HEK293 (cell line): ENCODE measurements around the gene HOXC10.

ENCODE experiments used
- KLF9 ChIP-seq: fragments of 450-650 bp; formaldehyde crosslinking; IDR thresholded peaks from 2 replicates; pipeline ENCODE4 v1.5.1; 2016; ENCODE audit warnings: missing biosample characterization, missing genetic modification characterization, low read depth
- ZFP41 ChIP-seq: fragments of 450-650 bp; formaldehyde crosslinking; IDR thresholded peaks from 2 replicates; pipeline ENCODE4 v1.5.1; 2016; ENCODE audit warnings: missing biosample characterization, missing genetic modification characterization, borderline replicate concordance
- ZNF404 ChIP-seq: fragments of 450-650 bp; formaldehyde crosslinking; IDR thresholded peaks from 2 replicates; pipeline ENCODE4 v1.5.1; 2017; ENCODE audit warnings: missing biosample characterization, missing genetic modification characterization
- ZSCAN30 ChIP-seq: fragments of 450-650 bp; IDR thresholded peaks from 2 replicates; pipeline ENCODE4 v1.5.1; 2018; ENCODE audit warnings: missing biosample characterization, mild to moderate bottlenecking, missing genetic modification characterization, moderate library complexity
- TF ChIP-seq, protein P1 (sequence below): fragments of 450-650 bp; formaldehyde crosslinking; IDR thresholded peaks from 2 replicates; pipeline ENCODE4 v1.5.1; 2017; ENCODE audit warnings: missing biosample characterization, missing genetic modification characterization
- TF ChIP-seq, protein P2 (sequence below): fragments of 450-650 bp; formaldehyde crosslinking; IDR thresholded peaks from 2 replicates; pipeline ENCODE4 v1.5.1; 2016; ENCODE audit warnings: missing biosample characterization, missing genetic modification characterization
- TF ChIP-seq, protein P3 (sequence below): fragments of 450-650 bp; formaldehyde crosslinking; IDR thresholded peaks from 2 replicates; pipeline ENCODE4 v1.5.1; 2016; ENCODE audit warnings: missing biosample characterization, missing genetic modification characterization
- TF ChIP-seq, protein P4 (sequence below): sonication (generic); formaldehyde crosslinking; IDR thresholded peaks from 2 replicates; pipeline ENCODE4 v1.8.1; 2022; ENCODE audit warnings: mild to moderate bottlenecking, moderate library complexity, missing genetic modification reagents

DNA sequence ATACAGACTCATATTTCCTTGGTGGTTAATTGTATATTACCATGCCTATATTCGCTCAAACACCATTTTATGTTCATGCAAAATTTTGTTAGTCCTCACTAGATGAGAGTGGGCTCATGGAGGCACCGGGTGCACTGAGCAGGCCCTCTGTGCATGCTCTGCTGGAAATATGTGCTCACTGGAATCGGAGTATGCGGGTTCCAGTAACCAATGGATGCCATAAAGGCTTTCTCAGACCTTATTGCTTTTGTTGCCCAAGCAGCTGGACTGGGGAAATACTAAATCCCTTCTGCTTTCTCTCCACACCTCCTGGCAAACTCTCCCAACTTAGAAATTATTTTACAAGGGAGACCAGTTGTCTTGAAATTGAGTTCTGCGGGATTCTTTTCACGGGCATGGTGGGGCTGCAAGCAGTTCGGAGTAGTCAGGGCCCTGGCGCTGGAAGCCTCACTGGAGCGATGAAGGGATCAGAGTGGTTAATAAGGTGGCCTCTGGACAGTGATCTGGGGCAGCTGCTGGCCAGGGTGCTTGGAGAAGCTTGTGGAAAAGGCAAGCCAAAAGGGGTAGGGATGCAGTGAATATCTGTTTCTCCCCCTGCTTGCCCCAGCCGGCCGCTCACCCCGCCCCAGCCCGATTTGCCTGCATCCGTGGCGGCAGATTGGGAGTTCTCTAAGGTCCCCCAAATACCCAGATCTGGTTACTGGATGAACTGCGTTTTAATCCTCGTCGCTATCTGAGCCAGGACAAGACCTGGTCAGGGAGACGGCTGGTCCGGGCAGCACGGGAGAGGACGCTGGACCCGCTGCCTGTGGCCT lies 35.9 kb downstream of the HOXC10 start:
- TF ChIP-seq, protein P1, sequence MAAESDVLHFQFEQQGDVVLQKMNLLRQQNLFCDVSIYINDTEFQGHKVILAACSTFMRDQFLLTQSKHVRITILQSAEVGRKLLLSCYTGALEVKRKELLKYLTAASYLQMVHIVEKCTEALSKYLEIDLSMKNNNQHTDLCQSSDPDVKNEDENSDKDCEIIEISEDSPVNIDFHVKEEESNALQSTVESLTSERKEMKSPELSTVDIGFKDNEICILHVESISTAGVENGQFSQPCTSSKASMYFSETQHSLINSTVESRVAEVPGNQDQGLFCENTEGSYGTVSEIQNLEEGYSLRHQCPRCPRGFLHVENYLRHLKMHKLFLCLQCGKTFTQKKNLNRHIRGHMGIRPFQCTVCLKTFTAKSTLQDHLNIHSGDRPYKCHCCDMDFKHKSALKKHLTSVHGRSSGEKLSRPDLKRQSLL (tag by site-specific recombination) = no peak
- no peak for TF ChIP-seq ZNF404
- no peak for TF ChIP-seq ZFP41 (tag by site-specific recombination)
- TF ChIP-seq ZSCAN30 = no peak
- no peak for TF ChIP-seq KLF9 (tag by site-specific recombination)
- TF ChIP-seq, protein P2, sequence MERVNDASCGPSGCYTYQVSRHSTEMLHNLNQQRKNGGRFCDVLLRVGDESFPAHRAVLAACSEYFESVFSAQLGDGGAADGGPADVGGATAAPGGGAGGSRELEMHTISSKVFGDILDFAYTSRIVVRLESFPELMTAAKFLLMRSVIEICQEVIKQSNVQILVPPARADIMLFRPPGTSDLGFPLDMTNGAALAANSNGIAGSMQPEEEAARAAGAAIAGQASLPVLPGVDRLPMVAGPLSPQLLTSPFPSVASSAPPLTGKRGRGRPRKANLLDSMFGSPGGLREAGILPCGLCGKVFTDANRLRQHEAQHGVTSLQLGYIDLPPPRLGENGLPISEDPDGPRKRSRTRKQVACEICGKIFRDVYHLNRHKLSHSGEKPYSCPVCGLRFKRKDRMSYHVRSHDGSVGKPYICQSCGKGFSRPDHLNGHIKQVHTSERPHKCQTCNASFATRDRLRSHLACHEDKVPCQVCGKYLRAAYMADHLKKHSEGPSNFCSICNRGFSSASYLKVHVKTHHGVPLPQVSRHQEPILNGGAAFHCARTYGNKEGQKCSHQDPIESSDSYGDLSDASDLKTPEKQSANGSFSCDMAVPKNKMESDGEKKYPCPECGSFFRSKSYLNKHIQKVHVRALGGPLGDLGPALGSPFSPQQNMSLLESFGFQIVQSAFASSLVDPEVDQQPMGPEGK (tag by site-specific recombination) = no peak
- TF ChIP-seq, protein P3, sequence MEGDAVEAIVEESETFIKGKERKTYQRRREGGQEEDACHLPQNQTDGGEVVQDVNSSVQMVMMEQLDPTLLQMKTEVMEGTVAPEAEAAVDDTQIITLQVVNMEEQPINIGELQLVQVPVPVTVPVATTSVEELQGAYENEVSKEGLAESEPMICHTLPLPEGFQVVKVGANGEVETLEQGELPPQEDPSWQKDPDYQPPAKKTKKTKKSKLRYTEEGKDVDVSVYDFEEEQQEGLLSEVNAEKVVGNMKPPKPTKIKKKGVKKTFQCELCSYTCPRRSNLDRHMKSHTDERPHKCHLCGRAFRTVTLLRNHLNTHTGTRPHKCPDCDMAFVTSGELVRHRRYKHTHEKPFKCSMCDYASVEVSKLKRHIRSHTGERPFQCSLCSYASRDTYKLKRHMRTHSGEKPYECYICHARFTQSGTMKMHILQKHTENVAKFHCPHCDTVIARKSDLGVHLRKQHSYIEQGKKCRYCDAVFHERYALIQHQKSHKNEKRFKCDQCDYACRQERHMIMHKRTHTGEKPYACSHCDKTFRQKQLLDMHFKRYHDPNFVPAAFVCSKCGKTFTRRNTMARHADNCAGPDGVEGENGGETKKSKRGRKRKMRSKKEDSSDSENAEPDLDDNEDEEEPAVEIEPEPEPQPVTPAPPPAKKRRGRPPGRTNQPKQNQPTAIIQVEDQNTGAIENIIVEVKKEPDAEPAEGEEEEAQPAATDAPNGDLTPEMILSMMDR (tag by site-specific recombination) = no peak
- TF ChIP-seq, protein P4, sequence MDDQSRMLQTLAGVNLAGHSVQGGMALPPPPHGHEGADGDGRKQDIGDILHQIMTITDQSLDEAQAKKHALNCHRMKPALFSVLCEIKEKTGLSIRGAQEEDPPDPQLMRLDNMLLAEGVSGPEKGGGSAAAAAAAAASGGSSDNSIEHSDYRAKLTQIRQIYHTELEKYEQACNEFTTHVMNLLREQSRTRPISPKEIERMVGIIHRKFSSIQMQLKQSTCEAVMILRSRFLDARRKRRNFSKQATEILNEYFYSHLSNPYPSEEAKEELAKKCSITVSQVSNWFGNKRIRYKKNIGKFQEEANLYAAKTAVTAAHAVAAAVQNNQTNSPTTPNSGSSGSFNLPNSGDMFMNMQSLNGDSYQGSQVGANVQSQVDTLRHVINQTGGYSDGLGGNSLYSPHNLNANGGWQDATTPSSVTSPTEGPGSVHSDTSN = no peak
